ENCODE results near the gene BSDC1. TPM values are rescaled to one million over a fixed set of nuclear protein-coding genes. Genes with fewer than 3 reads are reported as not detected.

The BSDC1 gene
- total RNA-seq, 1 experiment from 2014 or later: 64.9 TPM

DNA sequence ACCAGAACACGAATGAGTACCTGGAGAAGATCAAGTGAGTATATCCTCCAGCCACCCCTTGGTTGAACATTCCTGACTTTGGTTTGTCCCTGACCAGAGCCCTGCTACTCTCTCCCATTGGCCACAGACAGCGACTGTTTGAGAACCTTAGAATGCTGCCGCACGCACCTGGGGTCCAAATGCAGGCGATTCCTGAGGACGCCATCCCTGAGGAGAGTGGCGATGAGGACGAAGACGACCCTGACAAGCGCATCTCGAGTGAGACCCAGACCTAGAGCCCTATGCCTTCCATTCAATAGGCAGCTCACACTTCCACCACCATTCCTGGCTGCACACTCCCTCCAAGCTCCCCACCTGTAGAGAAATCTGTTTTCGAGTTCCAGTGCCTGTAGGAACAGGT, 62.7 kb downstream of the BSDC1 start:
- Histone ChIP-seq H3K27me3 (ENCODE audit: control insufficient read depth, insufficient read depth, low read length) (no peaks in the 10 kb centered on the region), H3K4me1 (ENCODE audit: control insufficient read depth, insufficient read depth, low read length) (peaks cover 22% of the 10 kb centered on the region), H3K9me3 (ENCODE audit: control insufficient read depth, insufficient read depth, low read depth, low read length) (no peaks in the 10 kb centered on the region), H3K27ac (ENCODE audit: low read length) (no peak overlapping the region), H3K4me3 (ENCODE audit: low read depth in 2 of 2, low read length in 2 of 2) (no peak overlapping the region), H3K36me3 (ENCODE audit: control insufficient read depth, insufficient read depth, low read length) (peaks cover 32% of the 10 kb centered on the region)
- ATAC-seq: no peak
- no peak for DNase-seq (ENCODE audit: low read depth, low spot score)
- ChIA-PET POLR2A (interaction anchor here (0.6 kb wide), 1 partner anchor 118 kb away, joined by 16 read pairs; no protein-coding TSS in a partner anchor), CTCF (interaction anchor here (0.5 kb wide), 1 partner anchor 112 kb away, joined by 7 read pairs; no protein-coding TSS in a partner anchor)
- in situ Hi-C loops (cut with HindIII; ENCODE audit: low pct_unique_long_range_greater_than_20kb, low sequenced_read_pairs): no loop called here
- BruUV-seq (replicated peaks): no TSS peak
- TF ChIP-seq SIN3A (IDR thresholded peaks at IDR 0.05; ENCODE audit: borderline replicate concordance, insufficient read depth, low read depth, low read length): no peak
- TF ChIP-seq, protein P1, sequence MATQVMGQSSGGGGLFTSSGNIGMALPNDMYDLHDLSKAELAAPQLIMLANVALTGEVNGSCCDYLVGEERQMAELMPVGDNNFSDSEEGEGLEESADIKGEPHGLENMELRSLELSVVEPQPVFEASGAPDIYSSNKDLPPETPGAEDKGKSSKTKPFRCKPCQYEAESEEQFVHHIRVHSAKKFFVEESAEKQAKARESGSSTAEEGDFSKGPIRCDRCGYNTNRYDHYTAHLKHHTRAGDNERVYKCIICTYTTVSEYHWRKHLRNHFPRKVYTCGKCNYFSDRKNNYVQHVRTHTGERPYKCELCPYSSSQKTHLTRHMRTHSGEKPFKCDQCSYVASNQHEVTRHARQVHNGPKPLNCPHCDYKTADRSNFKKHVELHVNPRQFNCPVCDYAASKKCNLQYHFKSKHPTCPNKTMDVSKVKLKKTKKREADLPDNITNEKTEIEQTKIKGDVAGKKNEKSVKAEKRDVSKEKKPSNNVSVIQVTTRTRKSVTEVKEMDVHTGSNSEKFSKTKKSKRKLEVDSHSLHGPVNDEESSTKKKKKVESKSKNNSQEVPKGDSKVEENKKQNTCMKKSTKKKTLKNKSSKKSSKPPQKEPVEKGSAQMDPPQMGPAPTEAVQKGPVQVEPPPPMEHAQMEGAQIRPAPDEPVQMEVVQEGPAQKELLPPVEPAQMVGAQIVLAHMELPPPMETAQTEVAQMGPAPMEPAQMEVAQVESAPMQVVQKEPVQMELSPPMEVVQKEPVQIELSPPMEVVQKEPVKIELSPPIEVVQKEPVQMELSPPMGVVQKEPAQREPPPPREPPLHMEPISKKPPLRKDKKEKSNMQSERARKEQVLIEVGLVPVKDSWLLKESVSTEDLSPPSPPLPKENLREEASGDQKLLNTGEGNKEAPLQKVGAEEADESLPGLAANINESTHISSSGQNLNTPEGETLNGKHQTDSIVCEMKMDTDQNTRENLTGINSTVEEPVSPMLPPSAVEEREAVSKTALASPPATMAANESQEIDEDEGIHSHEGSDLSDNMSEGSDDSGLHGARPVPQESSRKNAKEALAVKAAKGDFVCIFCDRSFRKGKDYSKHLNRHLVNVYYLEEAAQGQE (IDR thresholded peaks at IDR 0.05; ENCODE audit: insufficient read depth in 1 of 2, low read depth in 2 of 2, low read length in 1 of 2): no peak
- TF ChIP-seq, protein P2, sequence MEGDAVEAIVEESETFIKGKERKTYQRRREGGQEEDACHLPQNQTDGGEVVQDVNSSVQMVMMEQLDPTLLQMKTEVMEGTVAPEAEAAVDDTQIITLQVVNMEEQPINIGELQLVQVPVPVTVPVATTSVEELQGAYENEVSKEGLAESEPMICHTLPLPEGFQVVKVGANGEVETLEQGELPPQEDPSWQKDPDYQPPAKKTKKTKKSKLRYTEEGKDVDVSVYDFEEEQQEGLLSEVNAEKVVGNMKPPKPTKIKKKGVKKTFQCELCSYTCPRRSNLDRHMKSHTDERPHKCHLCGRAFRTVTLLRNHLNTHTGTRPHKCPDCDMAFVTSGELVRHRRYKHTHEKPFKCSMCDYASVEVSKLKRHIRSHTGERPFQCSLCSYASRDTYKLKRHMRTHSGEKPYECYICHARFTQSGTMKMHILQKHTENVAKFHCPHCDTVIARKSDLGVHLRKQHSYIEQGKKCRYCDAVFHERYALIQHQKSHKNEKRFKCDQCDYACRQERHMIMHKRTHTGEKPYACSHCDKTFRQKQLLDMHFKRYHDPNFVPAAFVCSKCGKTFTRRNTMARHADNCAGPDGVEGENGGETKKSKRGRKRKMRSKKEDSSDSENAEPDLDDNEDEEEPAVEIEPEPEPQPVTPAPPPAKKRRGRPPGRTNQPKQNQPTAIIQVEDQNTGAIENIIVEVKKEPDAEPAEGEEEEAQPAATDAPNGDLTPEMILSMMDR (IDR thresholded peaks at IDR 0.05): no peak
- TF ChIP-seq POLR2AphosphoS5 (IDR thresholded peaks at IDR 0.05; ENCODE audit: low read depth, low read length): no peak
- TF ChIP-seq TCF7L2 (IDR thresholded peaks at IDR 0.05; ENCODE audit: low read depth, low read length): no peak
- intact Hi-C loops (cut with micrococcal nuclease; ENCODE audit: unreplicated experiment): no loop called here

DNA sequence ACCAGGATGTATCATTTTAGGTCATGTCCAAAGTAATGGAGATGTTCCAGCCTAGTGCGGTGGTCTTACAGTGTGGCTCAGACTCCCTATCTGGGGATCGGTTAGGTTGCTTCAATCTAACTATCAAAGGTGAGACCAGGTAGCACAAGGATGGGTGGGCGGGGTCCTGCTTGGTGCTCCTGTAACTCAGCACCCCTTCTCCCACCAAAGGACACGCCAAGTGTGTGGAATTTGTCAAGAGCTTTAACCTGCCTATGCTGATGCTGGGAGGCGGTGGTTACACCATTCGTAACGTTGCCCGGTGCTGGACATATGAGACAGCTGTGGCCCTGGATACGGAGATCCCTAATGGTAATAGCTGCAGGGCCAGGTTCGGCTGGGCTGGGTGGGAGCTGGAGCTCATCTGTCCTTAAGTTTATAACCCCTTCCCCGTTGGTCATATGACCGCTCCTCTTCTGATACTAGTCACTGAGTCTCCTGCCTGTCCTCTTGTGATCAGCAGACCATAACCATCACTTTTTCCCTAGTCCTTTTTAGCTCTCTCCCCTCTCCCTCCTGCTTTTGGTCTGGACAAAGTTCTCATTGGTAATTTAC, 63.6 kb downstream of the BSDC1 start:
- no TSS peak for BruUV-seq (replicated peaks)
- Histone ChIP-seq H3K27me3 (ENCODE audit: control insufficient read depth, insufficient read depth, low read length) (no peaks in the 10 kb centered on the region), H3K36me3 (ENCODE audit: control insufficient read depth, insufficient read depth, low read length) (peaks cover 35% of the 10 kb centered on the region), H3K4me3 (ENCODE audit: low read depth in 2 of 2, low read length in 2 of 2) (no peak overlapping the region), H3K9me3 (ENCODE audit: control insufficient read depth, insufficient read depth, low read depth, low read length) (no peaks in the 10 kb centered on the region), H3K4me1 (ENCODE audit: control insufficient read depth, insufficient read depth, low read length) (peaks cover 21% of the 10 kb centered on the region), H3K27ac (ENCODE audit: low read length) (no peak overlapping the region)
- CTCF ChIA-PET: interaction anchor here (0.5 kb wide), 1 partner anchor 115 kb away, joined by 3 read pairs; no protein-coding TSS in a partner anchor
- DNase-seq (ENCODE audit: low read depth, low spot score) (no peak), ATAC-seq (no peak)
- intact Hi-C loops (cut with micrococcal nuclease; ENCODE audit: unreplicated experiment) (no loop called here), in situ Hi-C loops (cut with HindIII; ENCODE audit: low pct_unique_long_range_greater_than_20kb, low sequenced_read_pairs) (no loop called here)
- TF ChIP-seq, protein P1 (IDR thresholded peaks at IDR 0.05; ENCODE audit: insufficient read depth in 1 of 2, low read depth in 2 of 2, low read length in 1 of 2): no peak
- TF ChIP-seq, protein P2 (IDR thresholded peaks at IDR 0.05): no peak
- no peak for TF ChIP-seq TCF7L2 (IDR thresholded peaks at IDR 0.05; ENCODE audit: low read depth, low read length)
- POLR2A ChIA-PET: no interaction called here
